Tibial artery (tissue), 4 donors: ENCODE measurements around the gene CASZ1.

Source experiments
- DNase-seq, 2 donors: peaks; one replicate each; pipeline ENCODE4 v3.0.0-alpha.2; 2019
- H3K27ac ChIP-seq, 2 donors: fragments of 200-600 bp; sonication (generic) in 1 of 2; 1 replicate in 1 of 2; 2 replicates in 1 of 2; pipeline ENCODE4 v1.5.1; 2018 to 2019; ENCODE audit warnings: mild to moderate bottlenecking in 1 of 2
- H3K27me3 ChIP-seq, 2 donors: fragments of 200-600 bp; sonication (generic) in 1 of 2; one replicate each; pipeline versions ENCODE4 v1.5.1 to v1.6.0; 2016 to 2019
- H3K36me3 ChIP-seq, 3 donors: fragments of 200-600 bp; sonication (generic) in 2 of 3; one replicate each; pipeline ENCODE4 v1.5.1; 2016 to 2019; ENCODE audit warnings: mild to moderate bottlenecking in 2 of 3
- H3K4me1 ChIP-seq, 4 donors: fragments of 200-600 bp; sonication (generic) in 2 of 4; 1 replicate in 3 of 4; 2 replicates in 1 of 4; pipeline ENCODE4 v1.5.1; 2016 to 2019
- H3K4me3 ChIP-seq, 2 donors: fragments of 200-600 bp; sonication (generic) in 1 of 2; 1 replicate in 1 of 2; 2 replicates in 1 of 2; pipeline ENCODE4 v1.5.1; 2018 to 2019; ENCODE audit warnings: mild to moderate bottlenecking in 2 of 2
- H3K9me3 ChIP-seq, 3 donors: fragments of 200-600 bp; sonication (generic) in 1 of 3; one replicate each; pipeline ENCODE4 v1.5.1; 2016 to 2019
- CTCF ChIP-seq, 2 experiments: fragments of 200-600 bp in 1 of 2; fragments of 450-650 bp in 1 of 2; IDR thresholded peaks; one replicate each; pipeline ENCODE4 v1.5.1; 2017 to 2019; ENCODE audit warnings: antibody characterized with exemption in 2 of 2, mild to moderate bottlenecking in 1 of 2, moderate library complexity in 1 of 2
- intact Hi-C: fragments of 100-400 bp; cut with DNase I; formaldehyde crosslinking; loops from one replicate; pipeline ENCODE4 v1.15.0; 2023; ENCODE audit warnings: low total_unique reads

Gene CASZ1

DNA sequence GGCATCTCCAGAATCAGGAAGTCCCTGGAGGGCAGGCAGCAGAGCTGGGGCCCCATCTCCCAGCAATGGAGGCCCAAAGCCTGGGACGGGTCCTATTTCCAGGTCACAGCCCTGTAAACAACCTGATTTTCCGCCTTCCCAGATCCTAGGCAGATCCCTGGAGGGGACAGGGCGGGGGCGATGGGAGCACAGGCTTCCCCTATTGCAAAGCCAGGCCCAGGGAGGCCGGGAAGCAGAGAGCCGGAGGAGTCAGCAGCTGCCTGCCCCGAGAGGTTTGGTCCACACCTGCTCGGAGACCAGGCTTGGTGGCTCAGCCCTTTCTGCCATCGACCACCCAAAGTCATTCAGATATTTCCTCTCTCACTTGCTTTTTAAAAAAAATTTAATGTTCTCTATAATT is 29.2 kb downstream of the CASZ1 start:
- H3K4me3 ChIP-seq, result no peak overlapping the region
- no peaks in the 10 kb centered on the region for H3K9me3 ChIP-seq
- DNase-seq, result no peak
- H3K36me3 ChIP-seq, result no peaks in the 10 kb centered on the region
- peaks cover 0 to 2% of the 10 kb centered on the region in 2 donors for H3K27me3 ChIP-seq
- H3K27ac ChIP-seq, result no peak overlapping the region
- intact Hi-C loops, result no loop called here
- H3K4me1 ChIP-seq, result peaks cover 0 to 21% (median 0%) of the 10 kb centered on the region in 4 donors
- no peak for TF ChIP-seq CTCF (IDR thresholded peaks at IDR 0.05)

DNA sequence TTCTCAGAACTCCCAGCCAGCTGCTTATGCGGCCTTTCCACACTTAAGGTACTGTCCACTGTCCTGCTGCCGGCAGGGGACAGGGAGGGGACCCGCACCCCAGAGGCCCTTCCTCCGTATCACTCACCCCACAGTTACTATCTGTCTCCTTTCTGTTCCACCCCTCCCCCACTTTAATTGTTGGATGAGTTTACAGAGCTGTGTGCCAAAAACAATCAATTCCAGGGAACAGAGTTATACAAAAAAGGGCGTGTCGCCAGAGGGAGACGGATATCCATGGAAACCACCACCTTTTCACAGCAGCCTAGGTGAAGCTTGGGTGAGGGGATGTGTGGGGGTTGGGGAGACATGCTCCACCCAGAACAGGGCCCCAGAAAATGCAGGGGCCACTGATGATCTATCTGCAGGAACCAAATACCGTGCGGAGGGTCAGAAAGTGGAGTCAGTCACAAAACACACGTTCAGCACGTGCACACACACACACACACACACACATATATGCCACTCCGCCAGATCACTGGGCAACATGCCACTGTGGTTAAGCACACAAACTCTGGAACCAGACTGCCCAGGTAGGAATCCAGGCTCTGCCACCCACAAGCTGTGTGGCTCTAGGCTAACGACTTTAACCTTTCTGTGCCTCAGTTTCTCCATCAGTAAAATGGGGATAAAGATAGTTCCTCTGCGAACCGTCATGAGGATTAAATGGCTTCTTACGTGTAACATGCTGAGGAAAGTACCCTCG is 30.5 kb downstream of the CASZ1 start:
- H3K27me3 ChIP-seq, result no peaks in the 10 kb centered on the region
- peaks cover 0 to 23% (median 0%) of the 10 kb centered on the region in 4 donors for H3K4me1 ChIP-seq
- intact Hi-C loops, result no loop called here
- H3K9me3 ChIP-seq, result no peaks in the 10 kb centered on the region
- DNase-seq, result no peak
- no peak overlapping the region for H3K27ac ChIP-seq
- no peaks in the 10 kb centered on the region for H3K36me3 ChIP-seq
- no peak overlapping the region for H3K4me3 ChIP-seq
- TF ChIP-seq CTCF (IDR thresholded peaks at IDR 0.05), result no peak

- no peak for DNase-seq
- Histone ChIP-seq H3K4me3 (no peak overlapping the region), H3K27ac (no peak overlapping the region), H3K4me1 (peaks cover 0 to 23% (median 0%) of the 10 kb centered on the region in 4 donors), H3K27me3 (no peaks in the 10 kb centered on the region), H3K9me3 (no peaks in the 10 kb centered on the region), H3K36me3 (peaks cover 0 to 3% (median 0%) of the 10 kb centered on the region in 3 donors)
- intact Hi-C loops, result no loop called here
- no peak for TF ChIP-seq CTCF (IDR thresholded peaks at IDR 0.05)
Observed at GRCh38 chr1:10765304-10765703, 31.1 kb downstream of the CASZ1 start.

DNA sequence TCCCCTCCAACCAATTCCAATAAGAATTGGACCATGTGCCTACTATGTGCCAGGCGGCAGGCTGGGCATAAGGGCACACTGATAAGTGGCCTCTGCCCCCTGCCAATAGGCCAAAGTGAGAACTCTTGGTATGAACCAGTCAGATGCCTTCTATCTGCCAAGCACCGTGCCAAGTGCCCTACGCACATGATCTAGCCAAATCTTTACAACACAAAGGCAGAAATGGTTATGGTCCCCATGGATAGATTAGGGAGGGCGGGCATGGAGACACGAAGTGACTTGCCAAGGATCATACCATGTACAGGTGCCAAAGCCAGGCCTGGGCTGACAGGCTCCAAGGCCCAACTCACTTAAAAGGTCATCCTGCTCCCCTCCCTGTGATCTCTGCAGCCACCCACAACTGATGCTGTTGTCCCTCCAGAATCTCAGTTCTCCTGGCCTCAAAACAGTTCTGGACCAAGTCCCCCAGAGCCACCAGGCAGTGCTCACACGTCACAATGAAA is 32.1 kb downstream of the CASZ1 start:
- DNase-seq, result no peak
- TF ChIP-seq CTCF (IDR thresholded peaks at IDR 0.05), result no peak
- intact Hi-C loops, result no loop called here
- Histone ChIP-seq H3K4me1 (peaks cover 0 to 23% (median 0%) of the 10 kb centered on the region in 4 donors), H3K4me3 (no peak overlapping the region), H3K27ac (no peak overlapping the region), H3K36me3 (peaks cover 0 to 11% (median 0%) of the 10 kb centered on the region in 3 donors), H3K9me3 (no peaks in the 10 kb centered on the region), H3K27me3 (no peaks in the 10 kb centered on the region)

DNA sequence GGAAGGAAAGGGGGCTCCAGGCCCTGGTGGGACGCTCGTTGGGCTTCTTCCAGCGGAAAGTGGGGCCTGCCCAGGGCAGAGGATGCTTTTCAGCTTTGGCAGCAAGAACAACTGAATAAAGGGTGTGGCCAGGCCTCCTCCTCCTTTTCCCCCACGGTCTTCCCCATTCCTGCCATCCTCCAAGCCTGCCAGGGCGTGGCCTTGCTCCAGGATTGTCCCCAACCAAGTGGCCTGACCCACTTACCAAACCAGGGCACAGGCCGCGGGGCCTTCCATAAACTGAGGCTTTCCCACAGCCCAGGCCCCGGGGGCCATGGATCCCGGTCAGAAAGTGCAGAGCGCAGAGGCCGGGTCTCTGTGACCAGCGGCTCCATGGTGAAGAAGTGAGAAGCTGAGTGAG is 33.6 kb downstream of the CASZ1 start:
- no peak for DNase-seq
- Histone ChIP-seq H3K4me1 (peaks cover 0 to 23% (median 0%) of the 10 kb centered on the region in 4 donors), H3K36me3 (peaks cover 0 to 19% (median 0%) of the 10 kb centered on the region in 3 donors), H3K4me3 (no peak overlapping the region), H3K9me3 (no peaks in the 10 kb centered on the region), H3K27ac (no peak overlapping the region), H3K27me3 (no peaks in the 10 kb centered on the region)
- no peak for TF ChIP-seq CTCF (IDR thresholded peaks at IDR 0.05)
- intact Hi-C loops, result no loop called here
